GM12878 (cell line): ENCODE results near the gene LANCL2. TPM values are rescaled to one million over a fixed set of nuclear protein-coding genes. Genes with fewer than 3 reads are reported as not detected.

Source experiments
- ATAC-seq: fragments of 200-7000 bp; cut with Tn5 transposase; 3 replicates; pipeline ENCODE4 v1.9.1; 2020; ENCODE audit warnings: mild to moderate bottlenecking, moderate library complexity
- BruUV-seq: library from RNA; stranded (reverse); fragments of 400-500 nt; replicated peaks from 2 replicates; lab custom pipeline; 2021; lab: Mats Ljungman, UMichigan
- CTCF ChIA-PET: fragments of 300-600 bp; sonication (Branson Sonifier 250); formaldehyde crosslinking; extraction: SDS; loops from one replicate; lab custom pipeline; 2021; ENCODE audit warnings: inconsistent platforms; lab: Yijun Ruan, JAX
- POLR2A ChIA-PET: fragments of 350-600 bp; formaldehyde crosslinking; extraction: SDS; loops from one replicate; lab custom pipeline; 2021; ENCODE audit warnings: inconsistent platforms; lab: Charles Lee
- RAD21 ChIA-PET: fragments of 300-600 bp; sonication (Branson Sonifier 250); formaldehyde crosslinking; loops from one replicate; lab custom pipeline; 2023; ENCODE audit warnings: antibody characterized with exemption; ENCODE audit not compliant: unreplicated experiment; lab: Charles Lee
- SMC1A ChIA-PET: fragments of 300-600 bp; sonication (Branson Sonifier 250); formaldehyde crosslinking; loops from one replicate; lab custom pipeline; 2023; ENCODE audit not compliant: unreplicated experiment, uncharacterized antibody; lab: Charles Lee
- DNase-seq: peaks from one replicate; pipeline ENCODE4 v3.0.0-alpha.2; 2011; ENCODE audit warnings: low read depth, low spot score
- FAIRE-seq: peaks from 3 replicates; lab custom pipeline; 2011; peaks lifted over from hg19 to GRCh38; lab: Jason Lieb, UNC
- H2AFZ ChIP-seq: 2 replicates; pipeline ENCODE4 v1.6.0; 2011; ENCODE audit warnings: low read depth, low read length, control low read depth; ENCODE audit not compliant: control insufficient read depth
- H3K27ac ChIP-seq: 2 replicates; pipeline ENCODE4 v1.5.1; 2011; ENCODE audit warnings: control low read depth; ENCODE audit not compliant: control insufficient read depth, insufficient read depth
- H3K27me3 ChIP-seq, 2 experiments: replicated peaks in 1 of 2; 2 replicates each; pipeline versions ENCODE4 v1.6.0 to v1.6.1; 2011; ENCODE audit warnings: low read length in 1 of 2; ENCODE audit not compliant: control insufficient read depth in 2 of 2, insufficient read depth in 2 of 2
- H3K36me3 ChIP-seq, 2 experiments: 2 replicates each; pipeline ENCODE4 v1.5.1; 2011; ENCODE audit warnings: low read length in 1 of 2; ENCODE audit not compliant: control insufficient read depth in 2 of 2, insufficient read depth in 2 of 2
- H3K4me1 ChIP-seq: 2 replicates; pipeline ENCODE4 v1.6.1; 2011; ENCODE audit warnings: mild to moderate bottlenecking, low read length, moderate library complexity, mixed read lengths; ENCODE audit not compliant: control insufficient read depth, insufficient read depth
- H3K4me2 ChIP-seq: 2 replicates; pipeline ENCODE4 v1.6.0; 2011; ENCODE audit warnings: control low read depth; ENCODE audit not compliant: control insufficient read depth, insufficient read depth
- H3K4me3 ChIP-seq: fragments of 200-600 bp; sonication (generic); 2 replicates; pipeline ENCODE4 v1.5.1; 2016
- H3K79me2 ChIP-seq: 2 replicates; pipeline ENCODE4 v1.6.0; 2011; ENCODE audit warnings: low read length; ENCODE audit not compliant: control insufficient read depth, insufficient read depth
- H3K9ac ChIP-seq: 2 replicates; pipeline ENCODE4 v1.8.0; 2011; ENCODE audit warnings: low read length, control low read depth, mixed read lengths; ENCODE audit not compliant: control insufficient read depth, insufficient read depth
- H3K9me3 ChIP-seq: replicated peaks from 3 replicates; pipeline ENCODE4 v1.5.1; 2011; ENCODE audit warnings: mild to moderate bottlenecking, low read length; ENCODE audit not compliant: control insufficient read depth, insufficient read depth
- H4K20me1 ChIP-seq: 2 replicates; pipeline ENCODE4 v1.6.0; 2011; ENCODE audit not compliant: control insufficient read depth, insufficient read depth
- EZH2 ChIP-seq: IDR thresholded peaks from 2 replicates; pipeline ENCODE4 v1.6.1; 2012; ENCODE audit warnings: low read depth, mild to moderate bottlenecking, control low read depth, inconsistent platforms, low read length, borderline replicate concordance; ENCODE audit not compliant: control insufficient read depth
- JUND ChIP-seq: IDR thresholded peaks from 2 replicates; pipeline ENCODE4 v1.6.1; 2012; ENCODE audit warnings: low read depth, mild to moderate bottlenecking, low read length, improper control_type of control experiment, moderate library complexity
- MEF2B ChIP-seq: fragments of 450-650 bp; IDR thresholded peaks from 2 replicates; pipeline ENCODE4 v1.6.1; 2018; ENCODE audit warnings: mild to moderate bottlenecking, moderate library complexity; ENCODE audit not compliant: partially characterized antibody, poor library complexity, severe bottlenecking
- PKNOX1 ChIP-seq: fragments of 450-650 bp; IDR thresholded peaks from 2 replicates; pipeline ENCODE4 v1.6.1; 2016; ENCODE audit warnings: mild to moderate bottlenecking
- RCOR1 ChIP-seq: conservative IDR thresholded peaks from 2 replicates; pipeline ENCODE4 v1.6.1; 2012; ENCODE audit warnings: low read depth, low read length, improper control_type of control experiment
- RELA ChIP-seq: fragments of 450-650 bp; IDR thresholded peaks from 2 replicates; pipeline ENCODE4 v1.8.0; 2014; ENCODE audit warnings: borderline replicate concordance; ENCODE audit not compliant: partially characterized antibody
- SIN3A ChIP-seq: IDR thresholded peaks from 2 replicates; pipeline ENCODE4 v1.6.1; 2012; ENCODE audit warnings: low read depth, low read length, improper control_type of control experiment
- TARDBP ChIP-seq: IDR thresholded peaks from 2 replicates; pipeline ENCODE4 v1.6.1; 2016; ENCODE audit warnings: borderline replicate concordance
- ZNF622 ChIP-seq: fragments of 450-650 bp; IDR thresholded peaks from 2 replicates; pipeline ENCODE4 v1.6.1; 2017; ENCODE audit warnings: mild to moderate bottlenecking, inconsistent platforms
- ZSCAN29 ChIP-seq: fragments of 450-650 bp; IDR thresholded peaks from 2 replicates; pipeline ENCODE4 v1.6.1; 2017; ENCODE audit warnings: mild to moderate bottlenecking, moderate library complexity
- WGBS: methylation state at CpG from one replicate; pipeline ENCODE4 v1.1.6; 2016; ENCODE audit warnings: low lambda C conversion rate; ENCODE audit not compliant: insufficient replicate concordance, insufficient coverage; ENCODE audit errors: missing lambda C conversion rate; 5-methylcytosine and 5-hydroxymethylcytosine counted together
- in situ Hi-C: fragments of 300-500 bp; cut with MboI; formaldehyde crosslinking; loops from 9 replicates; pipeline ENCODE4 v1.14.3; 2018; ENCODE audit warnings: mixed read lengths
- intact Hi-C: fragments of 100-400 bp; cut with micrococcal nuclease; formaldehyde crosslinking; loops from one replicate; pipeline ENCODE4 v1.14.2; 2022; ENCODE audit not compliant: unreplicated experiment
- polyA plus RNA-seq, 11 experiments: library from polyadenylated mRNA; depleted of rRNA in 4 of 11; unstranded in 6 of 11; stranded (reverse) in 5 of 11; fragments of >200 nt; fragmentation: Nextera tagmentation in 4 of 11; fragmentation: Illumina TruSeq in 1 of 11; extraction: Ambion mirVana in 4 of 11; extraction: Trizol in 1 of 11; gene quantifications; 1 replicate in 1 of 11; 2 replicates in 10 of 11; pipeline versions ENCODE4 v1.2.1 to v1.2.3, GENCODE V29; 2011 to 2016; ENCODE audit warnings: inconsistent platforms in 2 of 11, missing spikeins in 2 of 11, low read depth in 1 of 11
- total RNA-seq, 4 experiments: library from RNA; depleted of rRNA in 3 of 4; stranded (reverse); fragments of >200 nt in 3 of 4; fragmentation: Illumina TruSeq in 1 of 4; extraction: Trizol in 1 of 4; gene quantifications; 2 replicates each; pipeline versions ENCODE4 v1.2.1 to v1.2.3, GENCODE V29; 2013 to 2021

The LANCL2 gene
- total and polyA plus RNA-seq, 10 of the 15 experiments (the other 5 are each of a cell fraction or from before 2014, with no cell fraction given): 8.1 to 28.6 (median 16.4) TPM

- ATAC-seq: no peak
- Histone ChIP-seq H3K36me3 (peaks cover 0 to 6% of the 10 kb centered on the region in 2 experiments; a peak in 3 of 4 replicates), H3K9ac (no peak overlapping the region), H3K4me2 (no peak overlapping the region), H3K79me2 (no peaks in the 10 kb centered on the region), H3K27ac (no peak overlapping the region), H3K27me3 (no peaks in the 10 kb centered on the region), H4K20me1 (no peaks in the 10 kb centered on the region), H3K9me3 (no peaks in the 10 kb centered on the region), H3K4me3 (no peak overlapping the region), H2AFZ (no peak overlapping the region), H3K4me1 (no peaks in the 10 kb centered on the region)
- no TSS peak for BruUV-seq
- intact Hi-C loops: no loop called here
- ChIA-PET POLR2A (interaction anchor here (0.9 kb wide), 2 partner anchors 10 to 101 kb away, joined by 3 to 7 read pairs; no protein-coding TSS in a partner anchor), RAD21 (interaction anchor here (1.4 to 1.9 kb wide), 3 partner anchors 102 to 130 kb away, joined by 3 to 9 read pairs (median 4); no protein-coding TSS in a partner anchor), CTCF (interaction anchor here (1.2 to 3.6 kb wide), 5 partner anchors 9 to 220 kb away, joined by 3 to 24 read pairs (median 4); no protein-coding TSS in a partner anchor), SMC1A (interaction anchor here (1.1 to 2.6 kb wide), 8 partner anchors 10 to 130 kb away, joined by 3 to 21 read pairs (median 6); no protein-coding TSS in a partner anchor)
- FAIRE-seq: peak; percentile 7
- in situ Hi-C loops: loop anchor here (25.0 kb wide), 1 partner anchor 648 kb away; the partner anchor contains the start of gene SEC61G
- DNase-seq: no peak
- WGBS: 97% methylated on average over 4 of the region's 4 CpGs
- TF ChIP-seq TARDBP: no peak
- TF ChIP-seq PKNOX1: no peak
- TF ChIP-seq SIN3A: no peak
- no peak for TF ChIP-seq JUND
- TF ChIP-seq RCOR1: no peak
Measured at GRCh38 chr7:55410667-55411239, 45.6 kb downstream of the LANCL2 start.

- CTCF ChIA-PET: no interaction called here
- in situ Hi-C loops: loop anchor here (25.0 kb wide), 1 partner anchor 650 kb away; the partner anchor contains the start of gene SEC61G
- FAIRE-seq: no peak
Measured at GRCh38 chr7:55411844-55412243, 46.7 kb downstream of the LANCL2 start.

More at GRCh38 chr7:55411844-55412243, 46.7 kb downstream of the LANCL2 start:
- no peak for TF ChIP-seq MEF2B
- no peak for TF ChIP-seq ZNF622
- no peak for TF ChIP-seq EZH2
- TF ChIP-seq ZSCAN29: no peak
- TF ChIP-seq RELA: no peak
- 98% methylated on average over 12 of the region's 12 CpGs for WGBS
- no peak overlapping the region for H3K27ac ChIP-seq
- ChIA-PET POLR2A (no interaction called here), RAD21 (no interaction called here), SMC1A (no interaction called here)
- no peak overlapping the region for H3K4me2 ChIP-seq
- H2AFZ ChIP-seq: no peak overlapping the region
- no peak overlapping the region for H3K9ac ChIP-seq
- intact Hi-C loops: no loop called here
- H3K27me3 ChIP-seq: no peaks in the 10 kb centered on the region
- ATAC-seq (no peak), DNase-seq (no peak)
- BruUV-seq: no TSS peak
- peaks cover 0 to 6% of the 10 kb centered on the region in 2 experiments; a peak in 3 of 4 replicates for H3K36me3 ChIP-seq
- H3K4me3 ChIP-seq: no peak overlapping the region
- H3K4me1 ChIP-seq: no peaks in the 10 kb centered on the region
- no peaks in the 10 kb centered on the region for H3K9me3 ChIP-seq
- H3K79me2 ChIP-seq: no peaks in the 10 kb centered on the region
- no peaks in the 10 kb centered on the region for H4K20me1 ChIP-seq
